ENCODE measurements around the gene SLC17A8.
"Not testable (repeated sequence)": the region's sequence is repeated elsewhere in the genome, so short reads cannot be mapped to it uniquely, and the experiment has no call there.

The SLC17A8 gene

GRCh38 chr12:100356644-100357223 lies at the start of gene SLC17A8:
TSS of gene SLC17A8 (plus strand) at chr12:100357074. CDS start at chr12:100357392, 318 bp downstream.
- H3K36me3 ChIP-seq (ENCODE audit: insufficient read depth, low read length) = no peaks in the 10 kb centered on the region
- H3K4me3 ChIP-seq (ENCODE audit: low read depth in 1 of 2, low read length in 2 of 2) = no peak within 1 kb of the TSS
- H3K4me1 ChIP-seq (ENCODE audit: insufficient read depth, low read length) = no peaks in the 10 kb centered on the region
- no peaks in the 10 kb centered on the region for H3K27me3 ChIP-seq (ENCODE audit: control insufficient read depth in 1 of 2, insufficient read depth in 2 of 2, low read length in 2 of 2)
- H3K9me3 ChIP-seq (ENCODE audit: low read length) = no peaks in the 10 kb centered on the region
- no peak within 1 kb of the TSS for H3K27ac ChIP-seq (ENCODE audit: low read depth, low read length)
- H3K9ac ChIP-seq (ENCODE audit: low read length) = no peak within 1 kb of the TSS

- not testable (repeated sequence) for H3K9me3 ChIP-seq (ENCODE audit: low read length); H3K4me1 ChIP-seq (ENCODE audit: insufficient read depth, low read length); H3K27ac ChIP-seq (ENCODE audit: low read depth, low read length); H3K27me3 ChIP-seq (ENCODE audit: control insufficient read depth in 1 of 2, insufficient read depth in 2 of 2, low read length in 2 of 2); H3K9ac ChIP-seq (ENCODE audit: low read length); H3K4me3 ChIP-seq (ENCODE audit: low read depth in 1 of 2, low read length in 2 of 2)
- peaks cover 23% of the 10 kb centered on the region for H3K36me3 ChIP-seq (ENCODE audit: insufficient read depth, low read length)
Observed at GRCh38 chr12:100308138-100308537, 48.7 kb upstream of the SLC17A8 start.

GRCh38 chr12:100311317-100311716 lies 45.6 kb upstream of the SLC17A8 start:
- no peaks in the 10 kb centered on the region for H3K27me3 ChIP-seq (ENCODE audit: control insufficient read depth in 1 of 2, insufficient read depth in 2 of 2, low read length in 2 of 2)
- H3K4me1 ChIP-seq (ENCODE audit: insufficient read depth, low read length) = no peaks in the 10 kb centered on the region
- H3K27ac ChIP-seq (ENCODE audit: low read depth, low read length) = no peak overlapping the region
- no peak overlapping the region for H3K9ac ChIP-seq (ENCODE audit: low read length)
- no peak overlapping the region for H3K4me3 ChIP-seq (ENCODE audit: low read depth in 1 of 2, low read length in 2 of 2)
- no peaks in the 10 kb centered on the region for H3K9me3 ChIP-seq (ENCODE audit: low read length)
- peaks cover 22% of the 10 kb centered on the region for H3K36me3 ChIP-seq (ENCODE audit: insufficient read depth, low read length)

DNA sequence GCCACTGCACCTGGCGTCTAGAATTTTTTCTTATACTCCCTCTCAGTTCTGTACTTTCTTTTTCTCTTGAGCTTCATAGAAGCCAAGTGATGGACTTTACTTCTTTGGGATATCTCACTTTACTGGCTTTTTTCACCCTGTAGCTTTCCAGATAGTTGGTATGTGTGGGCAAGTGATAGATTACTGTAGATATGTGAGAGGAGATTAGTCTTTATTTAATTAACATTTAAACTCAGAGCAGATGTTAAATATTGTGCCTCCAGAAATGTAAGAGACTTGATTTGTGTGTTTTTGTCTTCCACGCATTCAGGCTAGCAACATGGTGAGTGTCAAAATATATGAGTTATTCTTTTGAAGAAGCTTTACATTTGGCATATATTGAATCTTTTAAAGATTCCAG lies 39.5 kb upstream of the SLC17A8 start:
- no peaks in the 10 kb centered on the region for H3K27me3 ChIP-seq (ENCODE audit: control insufficient read depth in 1 of 2, insufficient read depth in 2 of 2, low read length in 2 of 2)
- peaks cover 13% of the 10 kb centered on the region for H3K36me3 ChIP-seq (ENCODE audit: insufficient read depth, low read length)

GRCh38 chr12:100324498-100324897 lies 32.4 kb upstream of the SLC17A8 start:
- H3K4me1 ChIP-seq (ENCODE audit: insufficient read depth, low read length) = no peaks in the 10 kb centered on the region
- H3K36me3 ChIP-seq (ENCODE audit: insufficient read depth, low read length) = peaks cover 16% of the 10 kb centered on the region
- H3K27ac ChIP-seq (ENCODE audit: low read depth, low read length) = no peak overlapping the region
- H3K9ac ChIP-seq (ENCODE audit: low read length) = no peak overlapping the region
- no peaks in the 10 kb centered on the region for H3K27me3 ChIP-seq (ENCODE audit: control insufficient read depth in 1 of 2, insufficient read depth in 2 of 2, low read length in 2 of 2)
- no peaks in the 10 kb centered on the region for H3K9me3 ChIP-seq (ENCODE audit: low read length)
- H3K4me3 ChIP-seq (ENCODE audit: low read depth in 1 of 2, low read length in 2 of 2) = no peak overlapping the region

More for the DNA sequence above, 39.5 kb upstream of the SLC17A8 start:
- no peak overlapping the region for H3K9ac ChIP-seq (ENCODE audit: low read length)
- H3K4me1 ChIP-seq (ENCODE audit: insufficient read depth, low read length) = no peaks in the 10 kb centered on the region
- no peak overlapping the region for H3K27ac ChIP-seq (ENCODE audit: low read depth, low read length)
- H3K9me3 ChIP-seq (ENCODE audit: low read length) = no peaks in the 10 kb centered on the region
- no peak overlapping the region for H3K4me3 ChIP-seq (ENCODE audit: low read depth in 1 of 2, low read length in 2 of 2)

DNA sequence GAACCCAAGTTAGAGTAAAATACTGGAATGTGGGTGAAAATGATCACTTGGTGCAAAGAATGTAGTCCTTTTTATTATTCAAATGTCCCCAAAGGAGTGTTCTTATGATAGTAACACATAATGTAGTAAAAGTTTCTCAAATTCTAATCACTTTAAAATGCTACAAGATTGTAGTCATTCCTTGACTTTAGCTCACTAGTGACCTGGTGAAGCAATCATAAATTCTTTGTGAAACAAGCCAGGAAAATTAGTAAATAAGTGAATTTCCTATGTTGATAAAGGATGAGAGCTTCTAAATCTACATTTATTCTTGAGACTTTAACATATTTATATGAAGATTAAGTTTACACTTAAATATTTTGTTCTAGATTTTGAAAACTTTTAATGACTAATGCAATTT lies 30.7 kb upstream of the SLC17A8 start:
- H3K9ac ChIP-seq (ENCODE audit: low read length) = no peak overlapping the region
- no peaks in the 10 kb centered on the region for H3K4me1 ChIP-seq (ENCODE audit: insufficient read depth, low read length)
- H3K4me3 ChIP-seq (ENCODE audit: low read depth in 1 of 2, low read length in 2 of 2) = no peak overlapping the region
- no peak overlapping the region for H3K27ac ChIP-seq (ENCODE audit: low read depth, low read length)
- H3K27me3 ChIP-seq (ENCODE audit: control insufficient read depth in 1 of 2, insufficient read depth in 2 of 2, low read length in 2 of 2) = no peaks in the 10 kb centered on the region
- H3K36me3 ChIP-seq (ENCODE audit: insufficient read depth, low read length) = peaks cover 26% of the 10 kb centered on the region
- no peaks in the 10 kb centered on the region for H3K9me3 ChIP-seq (ENCODE audit: low read length)

- Histone ChIP-seq H3K27me3 (ENCODE audit: control insufficient read depth in 1 of 2, insufficient read depth in 2 of 2, low read length in 2 of 2) (no peaks in the 10 kb centered on the region), H3K9ac (ENCODE audit: low read length) (no peak overlapping the region), H3K4me3 (ENCODE audit: low read depth in 1 of 2, low read length in 2 of 2) (no peak overlapping the region), H3K36me3 (ENCODE audit: insufficient read depth, low read length) (peaks cover 37% of the 10 kb centered on the region), H3K27ac (ENCODE audit: low read depth, low read length) (no peak overlapping the region), H3K9me3 (ENCODE audit: low read length) (no peaks in the 10 kb centered on the region), H3K4me1 (ENCODE audit: insufficient read depth, low read length) (no peaks in the 10 kb centered on the region)
Observed at GRCh38 chr12:100329800-100330199, 27.1 kb upstream of the SLC17A8 start.

GRCh38 chr12:100331871-100332270 lies 25.0 kb upstream of the SLC17A8 start:
- Histone ChIP-seq H3K4me1 (ENCODE audit: insufficient read depth, low read length) (no peaks in the 10 kb centered on the region), H3K9me3 (ENCODE audit: low read length) (no peaks in the 10 kb centered on the region), H3K27ac (ENCODE audit: low read depth, low read length) (no peak overlapping the region), H3K36me3 (ENCODE audit: insufficient read depth, low read length) (peaks cover 43% of the 10 kb centered on the region), H3K4me3 (ENCODE audit: low read depth in 1 of 2, low read length in 2 of 2) (no peak overlapping the region), H3K9ac (ENCODE audit: low read length) (no peak overlapping the region), H3K27me3 (ENCODE audit: control insufficient read depth in 1 of 2, insufficient read depth in 2 of 2, low read length in 2 of 2) (no peaks in the 10 kb centered on the region)

GRCh38 chr12:100332852-100333251 lies 24.0 kb upstream of the SLC17A8 start:
- Histone ChIP-seq H3K36me3 (ENCODE audit: insufficient read depth, low read length) (peaks cover 46% of the 10 kb centered on the region), H3K9me3 (ENCODE audit: low read length) (no peaks in the 10 kb centered on the region), H3K4me1 (ENCODE audit: insufficient read depth, low read length) (no peaks in the 10 kb centered on the region), H3K27ac (ENCODE audit: low read depth, low read length) (no peak overlapping the region), H3K9ac (ENCODE audit: low read length) (no peak overlapping the region), H3K4me3 (ENCODE audit: low read depth in 1 of 2, low read length in 2 of 2) (no peak overlapping the region), H3K27me3 (ENCODE audit: control insufficient read depth in 1 of 2, insufficient read depth in 2 of 2, low read length in 2 of 2) (no peaks in the 10 kb centered on the region)

DNA sequence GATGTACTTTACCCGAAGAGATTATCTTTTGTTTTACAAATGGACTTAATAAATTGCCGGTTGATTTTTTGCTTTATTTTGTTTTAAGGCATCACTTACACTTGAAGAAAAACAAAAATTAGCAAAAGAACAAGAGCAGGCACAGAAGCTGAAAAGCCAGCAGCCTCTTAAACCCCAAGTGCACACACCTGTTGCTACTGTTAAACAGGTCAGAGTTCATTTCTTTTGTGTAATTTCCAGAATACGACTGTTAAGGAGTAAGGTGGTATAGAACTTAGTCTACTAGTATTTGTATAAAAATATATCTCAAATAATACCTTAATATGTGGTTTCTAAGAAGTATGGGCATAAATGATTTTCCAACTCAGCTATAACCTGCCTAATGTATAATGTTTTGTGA lies 19.6 kb upstream of the SLC17A8 start:
- no peak overlapping the region for H3K4me3 ChIP-seq (ENCODE audit: low read depth in 1 of 2, low read length in 2 of 2)
- peaks cover 31% of the 10 kb centered on the region for H3K36me3 ChIP-seq (ENCODE audit: insufficient read depth, low read length)
- no peaks in the 10 kb centered on the region for H3K4me1 ChIP-seq (ENCODE audit: insufficient read depth, low read length)
- no peak overlapping the region for H3K27ac ChIP-seq (ENCODE audit: low read depth, low read length)
- no peak overlapping the region for H3K9ac ChIP-seq (ENCODE audit: low read length)
- H3K9me3 ChIP-seq (ENCODE audit: low read length) = no peaks in the 10 kb centered on the region
- no peaks in the 10 kb centered on the region for H3K27me3 ChIP-seq (ENCODE audit: control insufficient read depth in 1 of 2, insufficient read depth in 2 of 2, low read length in 2 of 2)

DNA sequence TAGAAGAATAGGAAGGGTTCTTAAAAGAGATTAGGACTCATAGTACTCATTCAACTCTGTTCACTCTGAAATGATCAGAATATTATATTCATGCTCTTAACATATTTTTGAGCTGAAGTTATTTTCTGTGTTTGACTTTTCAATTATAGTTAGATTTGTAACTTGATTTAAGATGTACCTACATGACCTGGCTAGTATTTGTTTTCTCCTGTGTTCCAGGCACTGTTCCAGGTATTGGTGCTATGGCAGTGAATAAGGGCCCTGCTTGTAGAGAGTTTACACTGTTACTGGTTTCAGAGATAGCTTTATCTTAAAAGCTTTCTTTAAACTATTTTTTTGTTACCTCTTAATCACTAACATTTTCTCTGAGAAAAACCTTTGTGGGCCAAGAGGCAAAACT lies 19.1 kb upstream of the SLC17A8 start:
- Histone ChIP-seq H3K4me3 (ENCODE audit: low read depth in 1 of 2, low read length in 2 of 2) (no peak overlapping the region), H3K27me3 (ENCODE audit: control insufficient read depth in 1 of 2, insufficient read depth in 2 of 2, low read length in 2 of 2) (no peaks in the 10 kb centered on the region), H3K27ac (ENCODE audit: low read depth, low read length) (no peak overlapping the region), H3K4me1 (ENCODE audit: insufficient read depth, low read length) (no peaks in the 10 kb centered on the region), H3K9me3 (ENCODE audit: low read length) (no peaks in the 10 kb centered on the region), H3K9ac (ENCODE audit: low read length) (no peak overlapping the region), H3K36me3 (ENCODE audit: insufficient read depth, low read length) (peaks cover 30% of the 10 kb centered on the region)

- Histone ChIP-seq H3K36me3 (ENCODE audit: insufficient read depth, low read length) (peaks cover 28% of the 10 kb centered on the region), H3K9me3 (ENCODE audit: low read length) (no peaks in the 10 kb centered on the region), H3K9ac (ENCODE audit: low read length) (no peak overlapping the region), H3K4me3 (ENCODE audit: low read depth in 1 of 2, low read length in 2 of 2) (no peak overlapping the region), H3K4me1 (ENCODE audit: insufficient read depth, low read length) (no peaks in the 10 kb centered on the region), H3K27ac (ENCODE audit: low read depth, low read length) (no peak overlapping the region), H3K27me3 (ENCODE audit: control insufficient read depth in 1 of 2, insufficient read depth in 2 of 2, low read length in 2 of 2) (no peaks in the 10 kb centered on the region)
Observed at GRCh38 chr12:100339071-100339470, 17.8 kb upstream of the SLC17A8 start.
